Duodenal mucosa (tissue), 2 donors: ENCODE results near the gene ABHD2.
"Not testable (repeated sequence)": the region's sequence is repeated elsewhere in the genome, so short reads cannot be mapped to it uniquely, and the experiment has no call there.

Experiments
- H3K27ac ChIP-seq: one replicate; pipeline ENCODE4 v1.7.0; 2013; ENCODE audit warnings: low read depth, low read length
- H3K27me3 ChIP-seq, 2 donors: one replicate each; pipeline ENCODE4 v1.7.0; 2013; ENCODE audit warnings: low read length in 2 of 2, control low read depth in 1 of 2; ENCODE audit not compliant: insufficient read depth in 2 of 2, control insufficient read depth in 1 of 2
- H3K36me3 ChIP-seq, 2 donors: one replicate each; pipeline ENCODE4 v1.7.0; 2013; ENCODE audit warnings: low read length in 2 of 2, control low read depth in 1 of 2; ENCODE audit not compliant: insufficient read depth in 2 of 2, control insufficient read depth in 1 of 2
- H3K4me1 ChIP-seq, 2 donors: one replicate each; pipeline ENCODE4 v1.7.0; 2013; ENCODE audit warnings: low read length in 2 of 2, control low read depth in 1 of 2; ENCODE audit not compliant: insufficient read depth in 2 of 2, control insufficient read depth in 1 of 2
- H3K4me3 ChIP-seq, 2 donors: one replicate each; pipeline ENCODE4 v1.7.0; 2013; ENCODE audit warnings: low read length in 2 of 2, low read depth in 1 of 2
- H3K9ac ChIP-seq, 2 donors: one replicate each; pipeline ENCODE4 v1.7.0; 2013; ENCODE audit warnings: low read length in 2 of 2, low read depth in 1 of 2
- H3K9me3 ChIP-seq, 2 donors: one replicate each; pipeline ENCODE4 v1.7.0; 2013; ENCODE audit warnings: low read length in 2 of 2, control low read depth in 1 of 2; ENCODE audit not compliant: control insufficient read depth in 1 of 2

ABHD2 gene

GRCh38 chr15:89239883-89240810, 151.9 kb downstream of the ABHD2 start:
- H3K27ac ChIP-seq, H3K4me3 ChIP-seq, H3K9ac ChIP-seq, H3K9me3 ChIP-seq, H3K36me3 ChIP-seq, H3K27me3 ChIP-seq: not testable (repeated sequence)
- peaks cover 6 to 15% of the 10 kb centered on the region in 2 donors for H3K4me1 ChIP-seq

GRCh38 chr15:89243046-89243690, 154.9 kb downstream of the ABHD2 start:
- Histone ChIP-seq H3K9me3 (no peaks in the 10 kb centered on the region), H3K27me3 (no peaks in the 10 kb centered on the region), H3K4me1 (peaks cover 6 to 15% of the 10 kb centered on the region in 2 donors), H3K27ac (no peak overlapping the region), H3K36me3 (no peaks in the 10 kb centered on the region), H3K9ac (peak overlapping the region; percentile 92 to 95), H3K4me3 (peak overlapping the region; percentile 98 to 99)

GRCh38 chr15:89243691-89244573, 155.7 kb downstream of the ABHD2 start, which contains the start of gene FANCI:
FANCI (plus strand) TSS chr15:89243979; CDS start chr15:89247648, 3,669 bp downstream.
- no peak within 1 kb of the TSS for H3K27ac ChIP-seq

GRCh38 chr15:89244574-89244903, 156.3 kb downstream of the ABHD2 start:
- Histone ChIP-seq H3K36me3 (no peaks in the 10 kb centered on the region), H3K4me3 (peak overlapping the region; percentile 98 to 99), H3K9me3 (no peaks in the 10 kb centered on the region), H3K4me1 (peaks cover 6 to 15% of the 10 kb centered on the region in 2 donors), H3K27ac (no peak overlapping the region), H3K9ac (peak overlapping the region; percentile 92 to 95), H3K27me3 (no peaks in the 10 kb centered on the region)

More at GRCh38 chr15:89243691-89244573, 155.7 kb downstream of the ABHD2 start, which contains the start of gene FANCI:
- Histone ChIP-seq H3K27me3 (no peaks in the 10 kb centered on the region), H3K4me3 (peak within 1 kb of the TSS; percentile 98 to 99), H3K9ac (peak within 1 kb of the TSS; percentile 92 to 95), H3K36me3 (no peaks in the 10 kb centered on the region), H3K9me3 (no peaks in the 10 kb centered on the region), H3K4me1 (peaks cover 6 to 15% of the 10 kb centered on the region in 2 donors)

DNA sequence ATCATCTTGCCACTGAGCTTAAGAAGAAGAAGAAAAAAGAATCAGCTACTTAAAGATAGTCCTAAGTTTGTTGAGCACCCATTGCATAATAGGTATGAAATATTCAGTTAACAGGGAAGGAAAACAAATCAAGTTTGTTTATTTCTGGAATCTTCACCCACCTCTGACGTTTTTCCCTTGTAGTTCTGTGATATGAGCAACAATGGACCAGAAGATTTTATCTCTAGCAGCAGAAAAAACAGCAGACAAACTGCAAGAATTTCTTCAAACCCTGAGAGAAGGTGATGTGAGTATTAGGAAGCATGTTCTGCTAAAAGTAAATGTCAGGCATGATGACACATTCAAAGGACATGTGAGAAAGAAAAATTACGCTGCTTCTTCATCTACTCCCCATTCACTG, 159.2 kb downstream of the ABHD2 start:
- no peak overlapping the region for H3K9ac ChIP-seq
- no peak overlapping the region for H3K27ac ChIP-seq
- no peaks in the 10 kb centered on the region for H3K27me3 ChIP-seq
- H3K9me3 ChIP-seq, result no peaks in the 10 kb centered on the region
- H3K4me3 ChIP-seq, result no peak overlapping the region
- H3K4me1 ChIP-seq, result peaks cover 6 to 15% of the 10 kb centered on the region in 2 donors
- no peaks in the 10 kb centered on the region for H3K36me3 ChIP-seq

- Histone ChIP-seq H3K27me3 (no peaks in the 10 kb centered on the region), H3K9ac (no peak overlapping the region), H3K4me3 (no peak overlapping the region), H3K4me1 (peaks cover 6 to 7% of the 10 kb centered on the region in 2 donors), H3K9me3 (no peaks in the 10 kb centered on the region), H3K27ac (no peak overlapping the region), H3K36me3 (no peaks in the 10 kb centered on the region)
Observed at GRCh38 chr15:89248584-89248983, 160.3 kb downstream of the ABHD2 start.

DNA sequence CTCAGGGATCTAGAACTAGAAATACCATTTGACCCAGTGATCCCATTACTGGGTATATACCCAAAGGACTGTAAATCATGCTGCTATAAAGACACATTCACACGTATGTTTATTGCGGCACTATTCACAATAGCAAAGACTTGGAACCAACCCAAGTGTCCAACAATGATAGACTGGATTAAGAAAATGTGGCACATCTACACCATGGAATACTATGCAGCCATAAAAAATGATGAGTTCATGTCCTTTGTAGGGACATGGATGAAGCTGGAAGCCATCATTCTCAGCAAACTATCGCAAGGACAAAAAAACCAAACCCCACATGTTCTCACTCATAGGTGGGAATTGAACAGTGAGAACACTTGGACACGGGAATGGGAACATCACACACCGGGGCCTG, 161.9 kb downstream of the ABHD2 start:
- not testable (repeated sequence) for H3K4me3 ChIP-seq, H3K9me3 ChIP-seq, H3K27ac ChIP-seq, H3K27me3 ChIP-seq, H3K9ac ChIP-seq, H3K4me1 ChIP-seq, H3K36me3 ChIP-seq
